Heart left ventricle (tissue), 16 donors: ENCODE data around the gene CTXND1. TPM values are rescaled to one million over a fixed set of nuclear protein-coding genes. Genes with fewer than 3 reads are reported as not detected.
A peak's percentile ranks its signal among the peaks of the same experiment; 100 is the strongest.

Experiments
- ATAC-seq, 4 donors: fragments of 200-7000 bp; cut with Tn5 transposase; one replicate each; pipeline ENCODE4 v1.9.1; 2020 to 2022; ENCODE audit warnings: moderate library complexity in 4 of 4, mild to moderate bottlenecking in 3 of 4, moderate number of reproducible peaks in 1 of 4
- DNase-seq, 5 donors: peaks; one replicate each; pipeline ENCODE4 v3.0.0-alpha.2; 2020
- H3K27ac ChIP-seq, 12 donors: fragments of 200-600 bp; sonication (generic) in 4 of 12; one replicate each; pipeline versions ENCODE4 v1.5.0 to v1.8.0; 2016 to 2022; ENCODE audit warnings: mild to moderate bottlenecking in 2 of 12
- H3K27me3 ChIP-seq, 9 donors: fragments of 200-600 bp; sonication (generic) in 2 of 9; one replicate each; pipeline versions ENCODE4 v1.5.1 to v1.8.0; 2016 to 2022; ENCODE audit warnings: mild to moderate bottlenecking in 3 of 9
- H3K36me3 ChIP-seq, 9 donors: fragments of 200-600 bp; sonication (generic) in 2 of 9; one replicate each; pipeline versions ENCODE4 v1.5.0 to v1.8.0; 2018 to 2022; ENCODE audit warnings: mild to moderate bottlenecking in 2 of 9
- H3K4me1 ChIP-seq, 12 donors: fragments of 200-600 bp; sonication (generic) in 4 of 12; one replicate each; pipeline versions ENCODE4 v1.5.0 to v1.8.0; 2016 to 2022; ENCODE audit warnings: mild to moderate bottlenecking in 3 of 12
- H3K4me3 ChIP-seq, 12 donors: fragments of 200-600 bp; sonication (generic) in 4 of 12; one replicate each; pipeline versions ENCODE4 v1.5.0 to v1.8.0; 2017 to 2022; ENCODE audit warnings: mild to moderate bottlenecking in 9 of 12, moderate library complexity in 4 of 12
- H3K9me3 ChIP-seq, 12 donors: fragments of 200-600 bp; sonication (generic) in 4 of 12; one replicate each; pipeline versions ENCODE4 v1.5.0 to v1.8.0; 2016 to 2022; ENCODE audit warnings: mild to moderate bottlenecking in 1 of 12
- CTCF ChIP-seq, 12 donors: fragments of 200-600 bp; sonication (generic) in 4 of 12; IDR thresholded peaks; one replicate each; pipeline versions ENCODE4 v1.5.0 to v1.8.0; 2018 to 2022; ENCODE audit warnings: antibody characterized with exemption in 12 of 12, mild to moderate bottlenecking in 5 of 12
- POLR2A ChIP-seq, 2 donors: fragments of 450-650 bp; IDR thresholded peaks; one replicate each; pipeline ENCODE4 v1.6.1; 2017; ENCODE audit warnings: antibody characterized with exemption in 2 of 2, mild to moderate bottlenecking in 2 of 2, moderate library complexity in 2 of 2
- WGBS, 4 donors: extraction: QIAGEN DNeasy Blood & Tissue Kit in 2 of 4; methylation state at CpG; one replicate each; pipeline versions ENCODE4 v1.1.5 to v1.1.7; 2013 to 2018; 5-methylcytosine and 5-hydroxymethylcytosine counted together
- intact Hi-C, 10 donors: fragments of 100-400 bp; cut with DNase I; formaldehyde crosslinking; loops; one replicate each; pipeline versions ENCODE4 v1.11.1 to v1.14.2; 2022
- polyA plus RNA-seq, 2 donors: library from polyadenylated mRNA; stranded (reverse); fragments of 200-250 nt; gene quantifications; one replicate each; pipeline ENCODE4 v1.2.3, GENCODE V29; 2013
- total RNA-seq, 9 donors: library from RNA; depleted of rRNA in 2 of 9; stranded (reverse); fragments of >200 nt in 2 of 9; fragmentation: NEBNext Ultra II Directional in 3 of 9; extraction: Animal tissue kit (Norgen Biotek cat#: 25700) in 3 of 9; gene quantifications; one replicate each; pipeline versions ENCODE4 v1.1.0 to v1.2.4, GENCODE V29; 2016 to 2023
- donor health status: ischemic (EF 13 %, LVEDD 7.1; RV severe dilation, severe dysfunction).
- donor health status: healthy with polysubstance abuse.
- donor health status: DM: no; HTN: yes; CAD: no.
- donor health status: DM: no; HTN: no; CAD: no.
- donor health status: ischemic (EF 25% LVEDD 6.9; RV normal size, moderate dysfunction).
- donor health status: ischemic (EF 25% LVEDD 5.7; RV mildly dilated, moderate dysfunction).
- donor health status: healthy.
- donor health status: DM: yes; HTN: yes; CAD: no.
- donor health status: ischemic (EF 35%, LVEDD 5.7; RV mildly dilated, moderate dysfunction).
- donor health status: nonischemic (EF 11% LVEDD 7.7; RV severe dilation, severe dysfunction).
- donor health status: DM: yes; HTN: yes; CAD: no.
- donor health status: PGD.
- donor health status: ischemic (EF 29% LVEDD 5.4; RV normal size, mild dysfunction).
- donor health status: nonischemic (EF 23%, LVEDD 6.1; RV moderate dilation, normal function).

The CTXND1 gene
- total and polyA plus RNA-seq, 11 donors = 0.14 to 9.5 (median 2.9) TPM

- ATAC-seq = no peak
- intact Hi-C loops = loop anchor here in 6 of 10 donors (5.0 to 10.0 kb wide), 4 partner anchors 90 to 260 kb away; partner anchors contain the start of genes MTHFS (in 1 of the 6) and ZFAND6 (in 1 of the 6)
- TF ChIP-seq POLR2A (IDR thresholded peaks at IDR 0.05) = no peak
- no peak for TF ChIP-seq CTCF (IDR thresholded peaks at IDR 0.05)
- Histone ChIP-seq H3K9me3 (no peaks in the 10 kb centered on the region), H3K4me1 (peaks cover 0 to 40% (median 13%) of the 10 kb centered on the region in 12 donors), H3K4me3 (no peak overlapping the region), H3K36me3 (peaks cover 0 to 6% (median 0%) of the 10 kb centered on the region in 9 donors), H3K27me3 (no peaks in the 10 kb centered on the region), H3K27ac (peak overlapping the region in 1 of 12 donors; percentile 3)
- no peak for DNase-seq
- WGBS, 4 donors = 80 to 92% (median 84%) methylated on average over 5 of the region's 5 CpGs
Observed at GRCh38 chr15:80155001-80155377, 97.0 kb downstream of the CTXND1 start.

GRCh38 chr15:80154336-80154735 is 97.7 kb downstream of the CTXND1 start:
- Histone ChIP-seq H3K27me3 (no peaks in the 10 kb centered on the region), H3K9me3 (no peaks in the 10 kb centered on the region), H3K4me3 (no peak overlapping the region), H3K36me3 (peaks cover 0 to 3% (median 0%) of the 10 kb centered on the region in 9 donors), H3K4me1 (peaks cover 0 to 38% (median 13%) of the 10 kb centered on the region in 12 donors), H3K27ac (no peak overlapping the region)
- DNase-seq (no peak), ATAC-seq (no peak)
- intact Hi-C loops = loop anchor here in 8 of 10 donors (5.0 to 10.0 kb wide), 7 partner anchors 82 to 260 kb away; partner anchors contain the start of genes MTHFS (in 1 of the 8) and ZFAND6 (in 1 of the 8)
- TF ChIP-seq CTCF (IDR thresholded peaks at IDR 0.05) (no peak), POLR2A (IDR thresholded peaks at IDR 0.05) (no peak)
- WGBS, 4 donors = 85 to 88% (median 86%) methylated on average over 6 of the region's 6 CpGs

- intact Hi-C loops = loop anchor here in 9 of 10 donors (2.0 to 10.0 kb wide), 9 partner anchors 82 to 259 kb away; partner anchors contain the start of genes ZFAND6 (in 3 of the 9) and MTHFS (in 1 of the 9)
- TF ChIP-seq CTCF (IDR thresholded peaks at IDR 0.05) (no peak), POLR2A (IDR thresholded peaks at IDR 0.05) (no peak)
- H3K27me3 ChIP-seq = no peaks in the 10 kb centered on the region
- H3K4me1 ChIP-seq = peaks cover 0 to 38% (median 13%) of the 10 kb centered on the region in 12 donors
- H3K4me3 ChIP-seq = peak overlapping the region in 3 of 12 donors; percentile 70 to 95 (median 72)
- no peaks in the 10 kb centered on the region for H3K9me3 ChIP-seq
- ATAC-seq (no peak), DNase-seq (no peak)
- H3K27ac ChIP-seq = peak overlapping the region in 1 of 12 donors; percentile 76
- 81 to 86% (median 84%) methylated on average over 1 to 4 of the region's 4 CpGs for WGBS, 4 donors
- H3K36me3 ChIP-seq = peaks cover 0 to 3% (median 0%) of the 10 kb centered on the region in 9 donors
Observed at GRCh38 chr15:80153900-80154299, 98.1 kb downstream of the CTXND1 start.

- Histone ChIP-seq H3K36me3 (no peaks in the 10 kb centered on the region), H3K4me1 (peaks cover 0 to 38% (median 13%) of the 10 kb centered on the region in 12 donors), H3K4me3 (peak within 1 kb of the TSS; percentile 41 to 95 (median 69)), H3K27me3 (no peaks in the 10 kb centered on the region), H3K27ac (peak within 1 kb of the TSS in 11 of 12 donors; percentile 54 to 86 (median 71)), H3K9me3 (no peaks in the 10 kb centered on the region)
- ATAC-seq = peak; percentile 55 to 87 (median 81)
- TF ChIP-seq POLR2A (IDR thresholded peaks at IDR 0.05) (peak in 1 of 2 donors; percentile 16), CTCF (IDR thresholded peaks at IDR 0.05) (no peak)
- peak in 1 of 5 donors; percentile 86 for DNase-seq
- intact Hi-C loops = loop anchor here in 9 of 10 donors (2.0 to 10.0 kb wide), 9 partner anchors 81 to 258 kb away; partner anchors contain the start of genes ZFAND6 (in 3 of the 9) and MTHFS (in 1 of the 9)
- 1 to 5% (median 2%) methylated on average over 32 to 45 of the region's 45 CpGs for WGBS, 4 donors
Observed at GRCh38 chr15:80152896-80153876, 98.8 kb downstream of the CTXND1 start, which contains the start of gene FAH. FAH (plus strand) TSS chr15:80152999; CDS start chr15:80153055, 56 bp downstream.
